Astrocyte (in vitro differentiated cells and primary cell): ENCODE results near the gene NEU1. TPM values are rescaled to one million over a fixed set of nuclear protein-coding genes. Genes with fewer than 3 reads are reported as not detected.

Source experiments
- DNase-seq: peaks from one replicate; pipeline ENCODE4 v3.0.0-alpha.2; 2010; ENCODE audit warnings: low read depth
- FAIRE-seq: peaks from 2 replicates; lab custom pipeline; 2011; peaks lifted over from hg19 to GRCh38; lab: Jason Lieb, UNC
- H2AFZ ChIP-seq: 2 replicates; pipeline ENCODE4 v1.6.0; 2012; ENCODE audit warnings: low read depth, low read length, inconsistent platforms
- H3K27ac ChIP-seq: 2 replicates; pipeline ENCODE4 v1.5.1; 2011; ENCODE audit warnings: low read depth, low read length, inconsistent platforms
- H3K27me3 ChIP-seq: 2 replicates; pipeline ENCODE4 v1.6.0; 2011; ENCODE audit warnings: low read length, inconsistent platforms; ENCODE audit not compliant: insufficient read depth
- H3K36me3 ChIP-seq: 2 replicates; pipeline ENCODE4 v1.5.1; 2011; ENCODE audit warnings: low read length, inconsistent platforms; ENCODE audit not compliant: insufficient read depth
- H3K4me1 ChIP-seq: 2 replicates; pipeline ENCODE4 v1.5.1; 2011; ENCODE audit warnings: low read length, inconsistent platforms; ENCODE audit not compliant: insufficient read depth
- H3K4me2 ChIP-seq: 2 replicates; pipeline ENCODE4 v1.6.0; 2012; ENCODE audit warnings: low read length, inconsistent platforms
- H3K4me3 ChIP-seq: 2 replicates; pipeline ENCODE4 v1.5.1; 2011; ENCODE audit warnings: low read depth, mild to moderate bottlenecking, low read length, inconsistent platforms; ENCODE audit not compliant: insufficient read depth
- H3K79me2 ChIP-seq: 2 replicates; pipeline ENCODE4 v1.6.0; 2012; ENCODE audit warnings: mild to moderate bottlenecking, low read length, inconsistent platforms; ENCODE audit not compliant: insufficient read depth
- H3K9ac ChIP-seq: 2 replicates; pipeline ENCODE4 v1.6.0; 2012; ENCODE audit warnings: mild to moderate bottlenecking, low read length, inconsistent platforms
- H3K9me3 ChIP-seq: 2 replicates; pipeline ENCODE4 v1.5.1; 2012; ENCODE audit warnings: low read depth, mild to moderate bottlenecking, low read length, inconsistent platforms; ENCODE audit not compliant: insufficient read depth
- H4K20me1 ChIP-seq: 2 replicates; pipeline ENCODE4 v1.6.0; 2012; ENCODE audit warnings: low read length, inconsistent platforms; ENCODE audit not compliant: insufficient read depth
- H3K27ac Mint-ChIP-seq: one replicate; pipeline ENCODE4 v1.8.0; 2021; ENCODE audit warnings: mild to moderate bottlenecking, mixed read lengths; ENCODE audit not compliant: unreplicated experiment
- H3K27me3 Mint-ChIP-seq: one replicate; pipeline ENCODE4 v1.8.0; 2021; ENCODE audit warnings: low read depth, mixed read lengths; ENCODE audit not compliant: unreplicated experiment
- H3K36me3 Mint-ChIP-seq: one replicate; pipeline ENCODE4 v1.8.0; 2021; ENCODE audit warnings: low read depth, mixed read lengths; ENCODE audit not compliant: unreplicated experiment
- H3K4me1 Mint-ChIP-seq: one replicate; pipeline ENCODE4 v1.8.0; 2021; ENCODE audit warnings: low read depth, mixed read lengths; ENCODE audit not compliant: unreplicated experiment
- H3K4me3 Mint-ChIP-seq: one replicate; pipeline ENCODE4 v1.8.0; 2021; ENCODE audit warnings: mild to moderate bottlenecking, moderate library complexity, mixed read lengths; ENCODE audit not compliant: unreplicated experiment
- H3K9me3 Mint-ChIP-seq: one replicate; pipeline ENCODE4 v1.8.0; 2021; ENCODE audit warnings: mild to moderate bottlenecking, mixed read lengths; ENCODE audit not compliant: unreplicated experiment
- CTCF ChIP-seq: IDR thresholded peaks from 2 replicates; pipeline ENCODE4 v1.5.1; 2011; ENCODE audit warnings: low read depth, mild to moderate bottlenecking, inconsistent platforms, low read length, moderate library complexity; ENCODE audit not compliant: insufficient read depth
- EZH2 ChIP-seq: IDR thresholded peaks from 2 replicates; pipeline ENCODE4 v1.6.1; 2012; ENCODE audit warnings: mild to moderate bottlenecking, low read length, inconsistent platforms; ENCODE audit not compliant: insufficient read depth
- total RNA-seq: library from RNA; stranded (reverse); gene quantifications from 2 replicates; pipeline ENCODE4 v1.2.1, GENCODE V29; 2021

NEU1 gene
- total RNA-seq, 1 donor from 2014 or later = 47.3 TPM

GRCh38 chr6:31877125-31877650 lies 14.6 kb upstream of the NEU1 start:
- H3K36me3 Mint-ChIP-seq = peaks cover 11% of the 10 kb centered on the region
- peaks cover 4% of the 10 kb centered on the region for H3K27me3 Mint-ChIP-seq
- DNase-seq (no peak), FAIRE-seq (no peak)
- no peaks in the 10 kb centered on the region for H3K9me3 ChIP-seq
- peaks cover 7% of the 10 kb centered on the region for H3K4me1 Mint-ChIP-seq
- H3K9me3 Mint-ChIP-seq = no peaks in the 10 kb centered on the region
- TF ChIP-seq EZH2 (no peak), CTCF (no peak)
- no peaks in the 10 kb centered on the region for H3K4me1 ChIP-seq
- no peaks in the 10 kb centered on the region for H3K27me3 ChIP-seq
- H4K20me1 ChIP-seq = peaks cover 7% of the 10 kb centered on the region
- no peak overlapping the region for H3K9ac ChIP-seq
- H3K79me2 ChIP-seq = no peaks in the 10 kb centered on the region
- H3K4me3 ChIP-seq = no peak overlapping the region
- H3K27ac Mint-ChIP-seq = no peak overlapping the region
- no peak overlapping the region for H2AFZ ChIP-seq
- no peak overlapping the region for H3K4me3 Mint-ChIP-seq
- peaks cover 17% of the 10 kb centered on the region for H3K36me3 ChIP-seq
- no peak overlapping the region for H3K4me2 ChIP-seq
- H3K27ac ChIP-seq = no peak overlapping the region

- H3K27ac Mint-ChIP-seq = no peak overlapping the region
- Histone ChIP-seq H3K27ac (no peak overlapping the region), H3K9ac (no peak overlapping the region), H3K36me3 (peaks cover 15% of the 10 kb centered on the region), H3K4me3 (no peak overlapping the region), H3K27me3 (no peaks in the 10 kb centered on the region), H4K20me1 (peaks cover 6% of the 10 kb centered on the region), H3K9me3 (no peaks in the 10 kb centered on the region), H3K79me2 (no peaks in the 10 kb centered on the region), H3K4me1 (no peaks in the 10 kb centered on the region), H2AFZ (no peak overlapping the region), H3K4me2 (no peak overlapping the region)
- no peaks in the 10 kb centered on the region for H3K9me3 Mint-ChIP-seq
- DNase-seq (no peak), FAIRE-seq (no peak)
- H3K4me1 Mint-ChIP-seq = peaks cover 5% of the 10 kb centered on the region
- peaks cover 8% of the 10 kb centered on the region for H3K36me3 Mint-ChIP-seq
- no peak overlapping the region for H3K4me3 Mint-ChIP-seq
- H3K27me3 Mint-ChIP-seq = peaks cover 7% of the 10 kb centered on the region
- no peak for TF ChIP-seq EZH2
- no peak for TF ChIP-seq CTCF
Measured at GRCh38 chr6:31876357-31876756, 13.7 kb upstream of the NEU1 start.

- Histone ChIP-seq H3K9me3 (no peaks in the 10 kb centered on the region), H3K79me2 (no peaks in the 10 kb centered on the region), H3K27ac (no peak overlapping the region), H3K27me3 (no peaks in the 10 kb centered on the region), H3K4me1 (no peaks in the 10 kb centered on the region), H3K36me3 (peaks cover 10% of the 10 kb centered on the region), H3K4me2 (no peak overlapping the region), H3K9ac (no peak overlapping the region), H4K20me1 (peaks cover 1% of the 10 kb centered on the region), H3K4me3 (no peak overlapping the region), H2AFZ (no peak overlapping the region)
- FAIRE-seq = no peak
- H3K9me3 Mint-ChIP-seq = no peaks in the 10 kb centered on the region
- H3K27me3 Mint-ChIP-seq = peaks cover 11% of the 10 kb centered on the region
- peak overlapping the region; percentile 78 for H3K27ac Mint-ChIP-seq
- H3K4me3 Mint-ChIP-seq = no peak overlapping the region
- TF ChIP-seq EZH2 (no peak), CTCF (no peak)
- H3K36me3 Mint-ChIP-seq = peaks cover 3% of the 10 kb centered on the region
- H3K4me1 Mint-ChIP-seq = peaks cover 9% of the 10 kb centered on the region
- DNase-seq = no peak
Measured at GRCh38 chr6:31875877-31876276, 13.3 kb upstream of the NEU1 start.
